Activated effector memory CD4-positive, alpha-beta T cell treated with anti-CD3 and anti-CD28 coated beads, Interleukin-2, amount 50 U/mL, for 16 hours (primary cell): ENCODE results near the gene SKIC2.
A peak's percentile ranks its signal among the peaks of the same experiment; 100 is the strongest.
"Not testable (repeated sequence)": the region's sequence is repeated elsewhere in the genome, so short reads cannot be mapped to it uniquely, and the experiment has no call there.

ENCODE experiments used
- DNase-seq: peaks from one replicate; pipeline ENCODE4 v3.0.0-alpha.2; 2020

SKIC2 gene

GRCh38 chr6:31969712-31970603 lies 11.0 kb downstream of the SKIC2 start:
- no peak for DNase-seq

GRCh38 chr6:31970604-31971271 lies 11.8 kb downstream of the SKIC2 start:
- DNase-seq, result no peak

GRCh38 chr6:31971279-31971992 lies 12.5 kb downstream of the SKIC2 start:
- DNase-seq, result no peak

- peak; percentile 99 for DNase-seq
Observed at GRCh38 chr6:31971993-31972708, 13.2 kb downstream of the SKIC2 start, which contains the start of gene DXO. TSS of gene DXO (minus strand) at chr6:31972138. CDS start at chr6:31971675, 463 bp downstream.

- DNase-seq, result peak; percentile 68
Observed at GRCh38 chr6:31972709-31973350, 13.9 kb downstream of the SKIC2 start.

- DNase-seq, result peak; percentile 52
Observed at GRCh38 chr6:31976065-31976464, 17.1 kb downstream of the SKIC2 start.

GRCh38 chr6:31977816-31978431 lies 18.9 kb downstream of the SKIC2 start:
- no peak for DNase-seq

- DNase-seq, result no peak
Observed at GRCh38 chr6:31978831-31979230, 19.9 kb downstream of the SKIC2 start.

- no peak for DNase-seq
Observed at GRCh38 chr6:31979238-31979898, 20.4 kb downstream of the SKIC2 start.

- DNase-seq, result peak; percentile 46
Observed at GRCh38 chr6:31980195-31980876, 21.4 kb downstream of the SKIC2 start.

- not testable (repeated sequence) for DNase-seq
Observed at GRCh38 chr6:31980998-31981397, 22.0 kb downstream of the SKIC2 start.

GRCh38 chr6:31981744-31982143 lies 22.8 kb downstream of the SKIC2 start, which contains the start of gene C4A:
TSS of gene C4A (plus strand) at chr6:31982057. CDS start at chr6:31982108, 51 bp downstream.
- not testable (repeated sequence) for DNase-seq

GRCh38 chr6:31989363-31989762 lies 30.4 kb downstream of the SKIC2 start:
- DNase-seq, result not testable (repeated sequence)

GRCh38 chr6:31994421-31994820 lies 35.4 kb downstream of the SKIC2 start:
- DNase-seq, result not testable (repeated sequence)

- not testable (repeated sequence) for DNase-seq
Observed at GRCh38 chr6:31996385-31996784, 37.4 kb downstream of the SKIC2 start.

GRCh38 chr6:32002546-32003268 lies 43.7 kb downstream of the SKIC2 start:
- not testable (repeated sequence) for DNase-seq

GRCh38 chr6:32003301-32003700 lies 44.3 kb downstream of the SKIC2 start:
- DNase-seq, result not testable (repeated sequence)

- not testable (repeated sequence) for DNase-seq
Observed at GRCh38 chr6:32004393-32004792, 45.4 kb downstream of the SKIC2 start.

- not testable (repeated sequence) for DNase-seq
Observed at GRCh38 chr6:32004864-32005537, 46.0 kb downstream of the SKIC2 start.
